IMR-90 (cell line): ENCODE measurements around the gene ARHGEF38. TPM values are rescaled to one million over a fixed set of nuclear protein-coding genes. Genes with fewer than 3 reads are reported as not detected.

Experiments
- ATAC-seq: fragments of 200-7000 bp; cut with Tn5 transposase; 2 replicates; pipeline ENCODE4 v1.9.1; 2020; ENCODE audit warnings: low read depth, mild to moderate bottlenecking, moderate library complexity
- BruUV-seq: library from RNA; stranded (reverse); fragments of 400-500 nt; replicated peaks from 2 replicates; lab custom pipeline; 2021; lab: Mats Ljungman, UMichigan
- CTCF ChIA-PET: fragments of 300-600 bp; formaldehyde crosslinking; extraction: SDS; loops from one replicate; lab custom pipeline; 2021; ENCODE audit warnings: antibody characterized with exemption; lab: Yijun Ruan, JAX
- POLR2A ChIA-PET: fragments of 300-600 bp; sonication (Branson Sonifier 250); formaldehyde crosslinking; loops from one replicate; lab custom pipeline; 2022; ENCODE audit warnings: antibody characterized with exemption; ENCODE audit not compliant: unreplicated experiment; lab: Charles Lee
- DNase-seq: peaks from one replicate; pipeline ENCODE4 v3.0.0; 2013
- H2AFZ ChIP-seq: replicated peaks from 2 replicates; pipeline ENCODE3; 2013; ENCODE audit warnings: low read length, mild to moderate bottlenecking; ENCODE audit not compliant: poor library complexity
- H2AK5ac ChIP-seq: 2 replicates; pipeline ENCODE4 v1.6.1; 2013; ENCODE audit warnings: low read depth, low read length, inconsistent platforms
- H2AK9ac ChIP-seq: replicated peaks from 2 replicates; pipeline ENCODE3; 2013; ENCODE audit warnings: mild to moderate bottlenecking, low read depth, low read length, moderate library complexity; ENCODE audit not compliant: poor library complexity
- H2BK120ac ChIP-seq: 2 replicates; pipeline ENCODE4 v1.6.1; 2013; ENCODE audit warnings: low read depth, low read length, inconsistent platforms
- H2BK15ac ChIP-seq: 3 replicates; pipeline ENCODE4 v1.6.1; 2013; ENCODE audit warnings: low read depth, low read length, inconsistent platforms
- H2BK20ac ChIP-seq: 2 replicates; pipeline ENCODE4 v1.6.1; 2013; ENCODE audit warnings: low read depth, mild to moderate bottlenecking, inconsistent platforms, low read length, moderate library complexity
- H2BK5ac ChIP-seq: 2 replicates; pipeline ENCODE4 v1.6.1; 2013; ENCODE audit warnings: mild to moderate bottlenecking, low read depth, low read length, inconsistent platforms; ENCODE audit not compliant: poor library complexity, severe bottlenecking
- H3K14ac ChIP-seq: replicated peaks from 2 replicates; pipeline ENCODE4 v1.6.1; 2013; ENCODE audit warnings: low read depth, low read length, inconsistent platforms
- H3K18ac ChIP-seq: 2 replicates; pipeline ENCODE4 v1.6.1; 2013; ENCODE audit warnings: low read depth, low read length, control low read depth
- H3K23ac ChIP-seq: 2 replicates; pipeline ENCODE4 v1.6.1; 2013; ENCODE audit warnings: low read depth, low read length, inconsistent platforms
- H3K27ac ChIP-seq: 2 replicates; pipeline ENCODE4 v1.5.1; 2013; ENCODE audit warnings: mild to moderate bottlenecking, control low read depth, low read length; ENCODE audit not compliant: insufficient read depth
- H3K27me3 ChIP-seq: 2 replicates; pipeline ENCODE4 v1.6.1; 2013; ENCODE audit warnings: low read length; ENCODE audit not compliant: control insufficient read depth, insufficient read depth
- H3K36me3 ChIP-seq: 2 replicates; pipeline ENCODE4 v1.6.1; 2013; ENCODE audit warnings: low read length, mixed read lengths; ENCODE audit not compliant: control insufficient read depth, insufficient read depth
- H3K4ac ChIP-seq: 2 replicates; pipeline ENCODE4 v1.6.1; 2013; ENCODE audit warnings: low read depth, low read length, inconsistent platforms
- H3K4me1 ChIP-seq: 2 replicates; pipeline ENCODE4 v1.6.1; 2013; ENCODE audit warnings: low read length, mixed read lengths; ENCODE audit not compliant: control insufficient read depth, insufficient read depth
- H3K4me2 ChIP-seq: 2 replicates; pipeline ENCODE4 v1.6.1; 2013; ENCODE audit warnings: low read depth, mild to moderate bottlenecking, control low read depth, low read length, moderate library complexity
- H3K4me3 ChIP-seq: 2 replicates; pipeline ENCODE4 v1.5.1; 2013; ENCODE audit warnings: low read depth, mild to moderate bottlenecking, control low read depth, low read length, moderate library complexity; ENCODE audit not compliant: insufficient read depth
- H3K56ac ChIP-seq: 2 replicates; pipeline ENCODE4 v1.6.1; 2013; ENCODE audit warnings: low read length, inconsistent platforms; ENCODE audit not compliant: insufficient read depth; ENCODE audit errors: extremely low read depth
- H3K79me1 ChIP-seq, 2 experiments: 2 replicates each; pipeline ENCODE4 v1.6.1; 2013; ENCODE audit warnings: low read length in 2 of 2, inconsistent platforms in 1 of 2, low read depth in 1 of 2
- H3K9ac ChIP-seq: 2 replicates; pipeline ENCODE4 v1.6.1; 2013; ENCODE audit warnings: low read depth, low read length, control low read depth
- H3K9me1 ChIP-seq: 2 replicates; pipeline ENCODE4 v1.6.1; 2013; ENCODE audit warnings: low read length, inconsistent platforms; ENCODE audit not compliant: insufficient read depth
- H3K9me3 ChIP-seq: 2 replicates; pipeline ENCODE4 v1.6.1; 2013; ENCODE audit warnings: low read length; ENCODE audit not compliant: control insufficient read depth, insufficient read depth
- H4K20me1 ChIP-seq: 2 replicates; pipeline ENCODE4 v1.6.1; 2013; ENCODE audit warnings: low read length, inconsistent platforms; ENCODE audit not compliant: insufficient read depth
- H4K5ac ChIP-seq: 2 replicates; pipeline ENCODE4 v1.6.1; 2013; ENCODE audit warnings: mild to moderate bottlenecking, low read depth, low read length, control low read depth
- H4K8ac ChIP-seq, 2 experiments: 2 replicates each; pipeline ENCODE4 v1.6.1; 2013; ENCODE audit warnings: low read depth in 2 of 2, low read length in 2 of 2, control low read depth in 1 of 2, inconsistent platforms in 1 of 2
- H4K91ac ChIP-seq: 2 replicates; pipeline ENCODE4 v1.6.1; 2013; ENCODE audit warnings: low read depth, low read length, inconsistent platforms; ENCODE audit not compliant: insufficient read depth
- CTCF ChIP-seq: conservative IDR thresholded peaks from 2 replicates; pipeline ENCODE4 v1.5.1; 2012; ENCODE audit warnings: mild to moderate bottlenecking, low read depth, low read length, improper control_type of control experiment
- FOS ChIP-seq: fragments of 150-350 bp; IDR thresholded peaks from 2 replicates; pipeline ENCODE4 v1.6.1; 2016; ENCODE audit warnings: low read depth, low read length
- WGBS, 2 experiments: methylation state at CpG; one replicate each; pipeline versions ENCODE4 v1.1.5 to v1.1.7; 2013; ENCODE audit warnings: missing lambda C conversion rate in 2 of 2; ENCODE audit not compliant: insufficient read length in 1 of 2; ENCODE audit errors: extremely low coverage in 2 of 2; 5-methylcytosine and 5-hydroxymethylcytosine counted together
- dilution Hi-C: fragments of 300-500 bp; cut with HindIII; formaldehyde crosslinking; loops from one replicate; pipeline ENCODE4 v1.14.3; 2018; ENCODE audit warnings: low sequenced_read_pairs; ENCODE audit not compliant: unreplicated experiment
- in situ Hi-C: fragments of 300-500 bp; cut with MboI; formaldehyde crosslinking; loops from 3 replicates; pipeline ENCODE4 v1.14.3; 2019; ENCODE audit warnings: low sequenced_read_pairs, inconsistent platforms, mixed read lengths
- intact Hi-C: fragments of 100-400 bp; cut with micrococcal nuclease; formaldehyde crosslinking; loops from 2 replicates; pipeline ENCODE4 v1.10.0; 2022
- polyA plus RNA-seq, 3 experiments: library from polyadenylated mRNA; depleted of rRNA; stranded (reverse); fragments of >200 nt; gene quantifications; 2 replicates each; pipeline ENCODE4 v1.2.3, GENCODE V29; 2012; ENCODE audit warnings: low replicate concordance in 1 of 3
- total RNA-seq: library from RNA; depleted of rRNA; stranded (reverse); fragments of >200 nt; gene quantifications from 2 replicates; pipeline ENCODE4 v1.2.3, GENCODE V29; 2012

ARHGEF38 gene
- total and polyA plus RNA-seq, 2 of the 4 experiments (the other 2 are of a cell fraction), result not detected

- H2AK9ac ChIP-seq, result no peak overlapping the region
- no peaks in the 10 kb centered on the region for H3K9me3 ChIP-seq
- H3K4me3 ChIP-seq, result no peak overlapping the region
- intact Hi-C loops, result no loop called here
- no peaks in the 10 kb centered on the region for H3K27me3 ChIP-seq
- no peak overlapping the region for H3K4ac ChIP-seq
- no peak overlapping the region for H3K27ac ChIP-seq
- H3K4me1 ChIP-seq, result no peaks in the 10 kb centered on the region
- H3K4me2 ChIP-seq, result no peak overlapping the region
- no peak overlapping the region for H3K23ac ChIP-seq
- no peaks in the 10 kb centered on the region for H3K79me1 ChIP-seq
- no peak overlapping the region for H4K8ac ChIP-seq
- H3K18ac ChIP-seq, result no peak overlapping the region
- dilution Hi-C loops, result no loop called here
- no peak overlapping the region for H2BK15ac ChIP-seq
- H2BK5ac ChIP-seq, result no peak overlapping the region
- no peaks in the 10 kb centered on the region for H4K20me1 ChIP-seq
- no peak for DNase-seq
- no peaks in the 10 kb centered on the region for H3K36me3 ChIP-seq
- H2BK20ac ChIP-seq, result no peak overlapping the region
- BruUV-seq, result no TSS peak
- no peak overlapping the region for H4K5ac ChIP-seq
- no peak overlapping the region for H3K56ac ChIP-seq
- no peak overlapping the region for H3K9ac ChIP-seq
- TF ChIP-seq CTCF (no peak), FOS (no peak)
- POLR2A ChIA-PET, result no interaction called here
- H2AFZ ChIP-seq, result no peak overlapping the region
- no peak for ATAC-seq
- H2AK5ac ChIP-seq, result no peak overlapping the region
- H4K91ac ChIP-seq, result no peak overlapping the region
- H3K14ac ChIP-seq, result no peak overlapping the region
- CTCF ChIA-PET, result no interaction called here
- WGBS, 2 experiments, result no CpG with 5 or more reads among the region's 2 CpGs
- in situ Hi-C loops, result no loop called here
- H2BK120ac ChIP-seq, result no peak overlapping the region
- H3K9me1 ChIP-seq, result no peaks in the 10 kb centered on the region
These were observed 17.4 kb downstream of the ARHGEF38 start for GRCh38 chr4:105569866-105570236.
